ENCODE data around the gene WASF3.

GRCh38 chr13:26563713-26564112 is 6.2 kb downstream of the WASF3 start:
- no peak for TF ChIP-seq CTCF (conservative IDR thresholded peaks at IDR 0.05; ENCODE audit: low read depth, low read length)
- no peak for TF ChIP-seq EZH2 (IDR thresholded peaks at IDR 0.05; ENCODE audit: borderline replicate concordance, low read depth, low read length, poor library complexity, severe bottlenecking)

Measured in A673 (cell line).